ENCODE results near the gene LRRIQ4.
A peak's percentile ranks its signal among the peaks of the same experiment; 100 is the strongest.

LRRIQ4 gene

DNA sequence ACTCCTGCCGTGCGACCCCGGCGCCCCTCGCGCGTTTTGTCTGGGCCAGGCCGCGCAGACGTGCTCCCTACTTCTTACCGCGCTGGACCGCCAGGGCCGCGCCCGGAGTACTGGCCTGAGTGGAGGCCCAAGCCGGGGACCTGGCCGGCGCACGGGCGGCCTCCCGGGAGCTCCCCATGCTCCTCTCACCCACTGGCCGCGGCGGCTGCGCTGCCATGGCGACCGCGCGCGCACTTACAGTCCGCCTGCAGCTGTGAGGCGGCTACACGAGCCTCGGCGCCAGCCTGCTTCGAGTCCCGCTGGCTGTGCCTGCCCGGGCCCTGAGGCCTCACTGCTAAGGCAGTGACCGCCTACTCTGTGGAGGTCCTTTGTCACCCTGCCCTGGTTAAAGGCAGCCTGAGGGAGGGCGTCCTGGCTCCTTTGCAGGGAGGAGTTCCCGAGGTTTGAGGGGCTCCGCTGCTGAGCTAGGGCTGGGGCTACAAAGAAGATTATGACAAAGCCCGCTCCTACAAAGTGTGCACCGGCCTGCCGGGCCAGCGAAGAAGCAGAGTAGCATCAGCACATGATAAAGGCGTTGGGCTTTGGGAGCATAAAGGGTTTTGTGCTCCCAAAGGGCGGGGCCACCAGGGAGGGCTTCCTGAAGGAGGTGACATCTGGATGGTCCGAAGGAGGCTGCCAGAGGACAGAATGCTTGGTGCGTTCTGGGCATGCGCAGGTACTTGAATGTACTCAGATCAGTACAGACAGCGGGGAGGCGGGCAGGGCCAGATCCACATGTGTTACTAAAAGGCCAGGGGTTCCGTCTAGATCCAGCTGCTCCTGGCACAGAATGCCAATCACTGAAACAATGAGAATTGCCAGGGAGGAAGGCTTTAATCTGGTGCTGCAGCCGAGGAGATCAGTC, at the start of gene LRRIQ4, which contains the start of gene LRRC34:
Gene LRRIQ4 (plus strand): TSS at position 539 of the 904 bp plus-strand sequence. CDS start 9,052 bp downstream, outside the sequence.
Gene LRRC34 (minus strand): TSS at position 573 of the 904 bp plus-strand sequence. CDS start 356 bp downstream, at position 217.
- peak in 11 of 14 donors; percentile 11 to 71 (median 51) for DNase-seq

- DNase-seq: peak in 11 of 14 donors; percentile 18 to 86 (median 75)
Measured at GRCh38 chr3:169764312-169764881, 48.3 kb upstream of the LRRIQ4 start.

DNA sequence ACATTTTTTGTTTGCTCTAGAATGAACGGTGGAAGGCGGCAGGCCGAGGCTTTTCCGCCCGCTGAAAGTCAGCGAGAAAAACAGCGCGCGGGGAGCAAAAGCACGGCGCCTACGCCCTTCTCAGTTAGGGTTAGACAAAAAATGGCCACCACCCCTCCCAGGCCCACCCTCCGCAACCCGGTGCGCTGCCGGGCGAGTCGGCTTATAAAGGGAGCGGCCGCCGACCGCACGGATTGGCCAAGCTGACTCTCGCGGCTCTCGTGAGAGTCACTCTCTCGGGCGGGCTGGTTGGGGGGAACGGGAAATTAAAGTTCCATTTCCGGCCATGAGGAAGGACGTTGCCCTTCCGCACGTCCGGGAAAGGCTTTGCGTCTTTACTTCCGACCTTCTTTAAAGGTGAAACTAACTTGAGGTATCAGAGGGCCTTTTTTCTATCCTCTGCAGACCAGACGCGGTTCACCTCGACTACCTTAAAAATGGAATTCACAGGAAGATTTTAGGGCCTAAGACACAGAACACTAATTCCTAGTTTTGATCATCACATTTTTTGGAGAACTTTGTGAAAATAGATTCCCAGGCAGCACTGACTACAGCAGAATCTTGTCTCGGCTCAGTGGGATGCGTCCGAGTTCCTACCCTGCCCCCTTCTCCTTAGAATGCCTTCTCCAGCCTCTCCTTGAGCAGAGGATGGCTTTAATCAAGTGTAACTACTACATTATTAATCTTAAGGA, 47.6 kb upstream of the LRRIQ4 start, which contains the start of gene TERC:
Gene TERC (minus strand): TSS at position 179 of the 731 bp plus-strand sequence.
- peak; percentile 40 to 93 (median 82) for DNase-seq

DNA sequence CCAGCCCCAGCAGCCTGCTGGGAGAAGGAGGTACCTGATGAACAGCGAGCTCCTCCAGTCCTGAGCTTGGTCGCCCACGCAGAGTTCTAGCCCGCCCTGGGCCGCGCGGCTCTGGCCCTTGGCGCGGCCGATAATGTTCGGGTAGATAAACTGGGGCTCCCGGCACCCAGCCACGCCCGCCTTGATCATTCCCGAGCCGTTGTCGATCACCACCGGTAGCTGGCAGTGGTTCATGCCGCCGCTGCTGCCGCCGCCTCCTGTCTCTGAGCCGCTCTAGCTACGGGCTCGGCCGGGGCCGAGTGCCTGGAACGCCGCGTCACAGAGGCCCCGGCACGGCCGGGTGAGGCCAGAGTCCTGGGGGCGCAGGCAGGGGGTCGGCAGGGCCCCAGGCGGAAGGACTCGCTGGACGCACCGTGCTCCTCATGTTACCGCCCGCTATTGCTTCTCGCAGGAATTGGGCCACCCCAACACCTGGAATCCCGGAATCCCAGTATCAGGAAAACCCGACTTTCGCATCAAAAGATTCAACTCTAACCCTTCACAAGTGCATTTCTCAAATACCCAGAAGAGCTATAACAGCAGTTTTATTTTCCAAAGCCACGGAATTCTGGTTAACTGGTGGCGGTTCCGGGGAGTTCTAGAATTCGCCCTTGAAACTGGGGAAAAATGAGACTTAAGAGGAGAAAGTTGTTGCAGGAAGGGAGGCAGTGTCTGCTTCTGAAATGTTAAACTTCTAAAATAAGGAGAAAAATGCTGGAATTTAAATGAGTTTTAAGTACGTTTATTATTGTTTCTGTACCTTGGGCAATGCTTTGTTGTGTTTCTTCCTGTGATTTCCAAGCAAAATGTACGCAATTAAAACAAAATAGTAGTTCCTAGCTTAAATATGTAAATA, 43.1 kb upstream of the LRRIQ4 start, which contains the start of gene ACTRT3:
Gene ACTRT3 (minus strand): TSS at position 275 of the 895 bp plus-strand sequence. CDS start 41 bp downstream, at position 234.
- peak in 12 of 14 donors; percentile 4 to 82 (median 50) for DNase-seq

DNA sequence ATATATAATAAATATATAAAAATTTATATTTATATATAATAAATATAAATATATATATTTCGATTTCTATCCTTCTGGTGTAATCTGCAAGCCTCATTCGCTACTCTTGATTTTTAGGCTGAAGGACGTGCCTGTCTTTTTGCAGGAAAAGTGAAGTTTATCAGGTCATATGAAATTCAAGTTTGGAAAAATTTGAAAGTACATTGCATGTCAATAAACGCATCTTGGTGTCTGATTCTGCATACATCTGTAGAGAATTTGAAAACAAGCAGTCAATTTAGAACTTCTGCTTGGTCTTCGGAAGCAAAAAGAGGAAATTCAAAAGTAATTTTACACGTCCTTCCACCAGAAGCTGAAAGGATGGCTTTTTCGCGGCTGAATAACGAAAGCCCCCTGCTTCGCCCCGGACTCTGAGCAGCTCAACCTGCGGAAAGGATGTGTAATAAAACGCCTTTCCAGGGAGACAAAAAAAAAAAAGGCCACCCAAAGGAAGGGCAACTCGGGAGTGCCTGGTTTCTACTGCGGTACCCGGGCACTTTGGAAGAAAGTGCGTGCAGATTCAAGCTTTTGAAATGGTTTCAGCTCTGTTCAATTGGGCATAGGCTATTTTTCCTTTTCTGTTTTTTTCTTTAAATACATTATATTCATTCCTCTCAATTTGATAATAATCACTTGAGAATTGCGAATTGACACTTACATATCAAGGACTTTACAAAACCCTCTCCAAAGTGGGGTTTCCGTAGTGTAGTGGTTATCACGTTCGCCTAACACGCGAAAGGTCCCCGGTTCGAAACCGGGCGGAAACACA, 41.0 kb upstream of the LRRIQ4 start:
- DNase-seq: peak in 10 of 14 donors; percentile 14 to 88 (median 54)

GRCh38 chr3:169772305-169772896, 40.3 kb upstream of the LRRIQ4 start:
- DNase-seq: peak in 10 of 14 donors; percentile 44 to 90 (median 85)

- peak; percentile 44 to 96 (median 90) for DNase-seq
Measured at GRCh38 chr3:169772897-169773816, 39.5 kb upstream of the LRRIQ4 start, which contains the start of gene MYNN. Gene MYNN (plus strand): TSS chr3:169773396. CDS start chr3:169774296, 900 bp downstream.

- DNase-seq: no peak
Measured at GRCh38 chr3:169774186-169774585, 38.5 kb upstream of the LRRIQ4 start.

DNA sequence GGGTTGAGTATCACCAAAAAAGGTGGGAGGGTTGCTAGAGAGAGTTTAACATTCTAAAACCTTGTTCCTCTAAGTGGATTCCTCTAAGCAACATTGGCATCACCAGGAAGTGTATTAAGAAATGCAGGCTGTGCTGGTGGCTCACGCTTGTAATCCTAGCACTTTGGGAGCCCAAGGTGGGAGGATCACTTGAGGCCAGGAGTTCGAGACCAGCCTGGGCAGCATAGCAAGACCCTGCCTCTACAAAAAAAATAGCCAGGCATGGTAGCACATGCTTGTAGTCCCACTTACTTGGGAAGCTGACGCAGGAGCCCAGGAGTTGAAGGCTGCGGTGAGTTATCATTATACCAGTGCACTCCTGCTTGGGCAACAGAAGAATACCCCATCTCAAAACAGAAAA, 34.8 kb upstream of the LRRIQ4 start:
- no peak for DNase-seq

DNA sequence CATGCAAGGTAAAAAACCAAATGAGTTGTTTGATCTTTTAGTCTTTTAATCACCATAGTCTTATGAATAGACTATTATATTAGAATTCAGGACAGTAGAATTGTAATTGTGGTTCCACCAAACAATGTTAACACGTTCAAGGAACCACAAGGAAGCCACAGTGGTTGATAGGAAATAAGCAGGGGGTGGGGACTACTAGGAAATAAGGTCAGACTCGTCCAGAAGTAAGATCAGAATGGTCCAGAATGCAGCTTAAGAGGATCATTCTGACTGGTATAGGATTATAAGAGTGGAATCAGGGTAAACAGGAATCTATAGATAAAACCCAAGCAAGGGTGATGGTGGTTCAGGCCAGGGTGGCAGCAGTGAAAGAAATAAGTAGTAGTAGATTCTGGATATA, 31.9 kb upstream of the LRRIQ4 start:
- no peak for DNase-seq

- no peak for DNase-seq
Measured at GRCh38 chr3:169781209-169781855, 31.3 kb upstream of the LRRIQ4 start.

DNA sequence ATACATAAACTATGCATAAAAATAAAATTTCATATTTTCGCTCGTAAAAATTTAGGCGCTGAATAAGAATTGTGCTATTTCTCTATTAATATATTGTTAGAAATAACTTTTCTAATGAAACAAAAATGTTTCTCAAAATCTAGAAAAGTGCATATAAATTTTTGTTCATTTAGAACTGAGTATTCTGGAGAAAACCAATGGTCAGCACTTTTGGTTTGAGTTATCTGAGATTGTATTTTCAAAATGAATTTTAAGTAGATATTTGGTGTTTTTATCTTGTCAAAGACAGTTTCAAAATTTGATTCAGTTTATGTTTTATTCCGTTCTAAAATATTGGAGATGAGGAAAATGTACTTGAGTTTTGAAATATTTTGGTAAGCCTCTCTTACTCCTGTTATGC, 25.6 kb upstream of the LRRIQ4 start:
- no peak for DNase-seq

GRCh38 chr3:169787791-169788190, 24.9 kb upstream of the LRRIQ4 start:
- DNase-seq: no peak

- no peak for DNase-seq
Measured at GRCh38 chr3:169790219-169790618, 22.5 kb upstream of the LRRIQ4 start.

GRCh38 chr3:169790687-169791429, 21.8 kb upstream of the LRRIQ4 start:
- DNase-seq: no peak

- no peak for DNase-seq
Measured at GRCh38 chr3:169792359-169792758, 20.3 kb upstream of the LRRIQ4 start.

DNA sequence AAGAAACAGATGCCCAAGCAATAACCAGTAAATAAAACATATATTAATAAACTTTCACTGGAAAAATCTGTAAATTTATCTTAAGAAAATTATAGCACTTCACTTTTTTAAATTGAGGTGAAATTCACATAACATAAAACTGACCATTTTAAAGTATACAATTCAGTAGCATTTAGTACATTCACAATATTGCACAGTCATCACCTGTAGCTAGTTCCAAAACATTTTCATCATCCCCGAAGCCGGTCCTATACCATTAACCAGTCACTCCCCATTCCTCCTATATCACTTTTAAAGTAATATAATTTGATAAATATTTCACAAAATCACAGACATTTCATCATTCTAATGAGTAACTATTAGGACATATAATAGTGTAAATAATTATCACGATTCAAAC, 8.0 kb upstream of the LRRIQ4 start:
- no peak for DNase-seq
